IPS DF 4.7 (cell line): ENCODE data around the gene MAN2A1.

Source experiments
- DNase-seq: peaks from one replicate; pipeline ENCODE4 v3.0.0-alpha.2; 2013; ENCODE audit warnings: low spot score; ENCODE audit errors: extremely low read depth

The MAN2A1 gene

DNA sequence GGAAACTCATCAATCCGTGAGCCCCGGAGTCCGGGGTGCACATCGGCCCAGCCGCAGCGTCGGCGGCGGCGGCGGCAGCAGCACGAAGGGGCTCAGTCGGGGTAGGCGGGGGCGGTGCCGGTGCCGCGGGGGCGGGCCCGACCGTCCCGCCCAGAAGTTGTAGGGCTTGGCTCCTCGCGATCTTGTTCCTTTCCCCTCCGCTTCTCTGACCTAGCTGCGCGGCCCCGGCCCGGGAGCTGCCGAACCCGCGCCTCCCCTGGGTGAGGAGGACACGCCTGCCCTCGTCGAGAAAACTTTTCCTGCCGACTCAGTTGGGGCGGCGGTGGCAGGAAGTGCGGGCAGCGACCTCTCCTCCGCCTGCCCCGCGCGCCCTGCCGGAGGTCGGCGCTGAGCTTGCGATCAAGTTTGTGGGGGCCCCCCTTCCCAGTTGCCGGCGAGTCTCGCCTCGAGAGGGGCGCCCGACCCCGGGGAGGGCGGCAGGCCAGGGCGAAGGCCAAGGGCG is at the start of gene MAN2A1:
Gene MAN2A1, plus strand, starts transcription at position 188 of the 502 bp plus-strand sequence. CDS start 491 bp downstream, outside the sequence.
- DNase-seq = no peak

DNA sequence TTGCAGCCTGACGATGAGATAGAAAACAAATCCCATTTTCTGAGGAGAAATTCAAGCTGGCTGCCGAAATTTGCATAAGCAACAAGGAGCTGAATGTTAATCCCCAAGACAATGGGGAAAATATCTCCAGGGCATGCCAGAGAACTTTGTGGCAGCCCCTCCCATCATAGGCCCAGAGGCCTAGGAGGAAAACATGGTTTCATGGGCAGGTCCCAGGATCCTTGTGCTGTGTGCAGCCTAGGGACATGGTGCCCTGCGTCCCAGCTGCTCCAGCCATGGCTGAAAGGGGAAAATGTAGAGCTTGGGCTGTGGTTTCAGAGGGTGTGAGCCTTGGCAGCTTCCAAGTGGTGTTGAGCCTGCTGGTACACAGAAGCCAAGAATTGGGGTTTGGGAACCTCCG is 48.8 kb upstream of the MAN2A1 start:
- DNase-seq = no peak

DNA sequence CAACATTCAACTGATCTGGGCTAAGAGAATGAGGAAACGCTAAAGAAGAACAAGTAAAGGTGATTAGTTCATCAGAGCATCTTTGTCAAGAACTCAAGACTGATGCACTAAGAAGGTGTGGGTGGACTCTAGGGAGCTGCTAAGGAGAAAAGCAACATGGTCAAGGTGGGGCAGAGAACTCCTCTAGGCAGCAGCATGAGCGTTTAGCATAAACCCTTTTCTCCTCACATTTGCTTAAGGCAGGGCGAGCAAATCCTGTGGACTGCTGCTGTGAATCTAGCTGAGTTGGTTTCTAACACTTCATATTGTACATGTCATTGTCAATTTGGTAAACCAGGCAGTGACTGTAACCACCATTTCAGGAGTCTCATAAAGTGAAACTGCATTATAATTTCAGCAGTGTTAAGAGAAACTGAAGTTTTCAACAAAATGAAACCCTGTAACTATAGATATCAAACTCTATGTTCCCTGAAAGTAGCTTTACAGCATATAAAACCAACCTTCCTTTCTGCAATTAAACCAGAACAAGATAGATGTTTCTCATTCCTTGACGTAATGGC is 45.9 kb upstream of the MAN2A1 start:
- DNase-seq = no peak

DNA sequence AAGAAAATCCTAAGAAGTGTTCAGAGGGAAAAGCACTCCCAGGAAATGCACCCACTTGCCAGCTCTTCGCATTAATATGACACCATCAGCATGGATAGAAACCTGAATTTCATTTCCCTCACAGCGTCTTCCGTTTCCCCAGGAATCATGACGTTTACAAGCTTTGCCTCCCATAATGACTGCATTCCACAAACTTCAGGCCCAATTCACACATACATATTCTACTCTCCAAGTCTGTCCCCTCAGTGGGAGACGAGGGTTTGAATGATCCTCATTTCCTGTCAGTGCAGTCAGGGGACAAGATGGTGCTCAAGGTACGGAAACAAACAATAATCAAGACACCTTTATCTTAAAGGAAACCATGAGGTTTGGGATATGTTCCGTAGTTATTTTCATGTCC is 44.9 kb upstream of the MAN2A1 start:
- peak; percentile 56 for DNase-seq

DNA sequence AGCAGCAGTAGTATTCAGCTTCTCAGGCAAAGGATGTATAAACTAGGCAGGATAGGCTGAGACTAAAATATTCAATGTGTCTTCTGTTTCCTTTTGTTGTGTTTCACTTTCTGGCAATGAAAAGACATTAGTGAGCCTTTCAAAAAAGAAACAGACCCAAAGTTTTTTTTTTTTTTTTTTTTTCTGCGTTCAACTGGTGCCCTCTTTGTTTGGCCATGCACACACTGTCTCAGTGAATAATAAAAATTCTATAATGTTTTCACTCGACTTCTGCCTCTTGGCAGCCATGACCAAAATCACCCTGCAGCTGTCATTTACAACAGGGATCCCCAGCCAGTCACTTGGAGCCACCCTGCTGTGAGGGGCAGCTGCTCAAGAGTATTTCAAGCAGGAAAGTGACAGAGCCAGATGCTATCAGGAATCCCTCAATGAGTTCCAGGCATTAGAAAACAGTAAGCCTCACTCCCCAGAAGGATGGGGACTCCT is 44.0 kb upstream of the MAN2A1 start:
- no peak for DNase-seq

DNA sequence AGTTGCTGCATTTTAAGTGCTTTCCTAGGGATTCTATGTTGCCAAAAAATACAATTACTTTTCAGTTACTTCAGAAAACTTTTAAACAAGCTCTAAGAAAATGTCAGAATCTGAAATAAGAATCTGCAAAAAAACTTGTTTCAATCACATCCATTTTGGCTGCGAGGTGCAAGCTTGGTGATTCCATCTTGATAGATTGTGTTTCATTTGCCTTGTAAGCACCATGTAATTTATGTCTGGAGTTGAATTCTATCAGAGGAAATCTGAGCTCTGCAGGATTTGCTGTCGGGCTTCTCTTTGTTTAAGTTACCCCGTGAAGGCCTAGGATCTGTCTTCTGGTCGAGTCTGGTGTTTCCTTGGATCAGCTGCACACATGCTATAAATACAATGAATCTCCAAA is 40.4 kb upstream of the MAN2A1 start:
- DNase-seq = no peak

DNA sequence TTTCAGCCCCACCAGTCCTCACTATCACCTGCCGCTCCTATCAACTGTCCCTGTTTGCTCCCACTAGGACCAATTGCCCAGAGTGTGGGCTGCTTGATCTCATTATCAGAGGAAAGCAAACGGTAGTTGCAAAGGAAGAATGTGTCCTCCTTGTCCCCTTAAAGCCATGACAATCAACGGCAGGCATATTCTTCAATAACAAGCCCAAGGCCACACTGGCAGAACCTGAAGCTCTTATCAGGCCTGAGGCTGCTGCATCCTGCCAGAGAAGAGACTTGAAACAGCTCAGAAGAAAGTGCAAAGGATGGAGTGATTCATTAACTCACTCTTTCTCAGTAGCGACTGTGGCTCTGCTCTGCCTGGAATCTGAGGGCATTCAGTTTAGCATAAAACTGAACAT is 39.2 kb upstream of the MAN2A1 start:
- no peak for DNase-seq

DNA sequence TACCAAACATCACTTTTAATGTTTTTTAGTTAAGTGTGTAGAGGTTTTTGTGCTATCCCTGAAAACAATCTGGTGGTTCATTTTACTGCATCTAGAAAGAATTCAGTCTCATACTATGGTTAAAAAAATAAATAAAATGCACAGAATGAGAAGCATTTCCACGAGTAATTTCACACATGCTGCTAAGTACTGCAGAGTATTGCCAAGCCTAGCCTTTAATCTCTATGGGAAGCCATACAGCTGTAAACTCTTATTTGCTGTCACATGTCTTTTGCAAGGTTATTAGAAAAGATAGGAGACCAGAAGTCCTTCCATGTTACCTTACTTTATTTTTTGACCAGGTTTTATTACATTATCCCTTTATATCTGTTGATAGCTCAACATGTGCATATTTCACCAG is 37.6 kb upstream of the MAN2A1 start:
- no peak for DNase-seq

DNA sequence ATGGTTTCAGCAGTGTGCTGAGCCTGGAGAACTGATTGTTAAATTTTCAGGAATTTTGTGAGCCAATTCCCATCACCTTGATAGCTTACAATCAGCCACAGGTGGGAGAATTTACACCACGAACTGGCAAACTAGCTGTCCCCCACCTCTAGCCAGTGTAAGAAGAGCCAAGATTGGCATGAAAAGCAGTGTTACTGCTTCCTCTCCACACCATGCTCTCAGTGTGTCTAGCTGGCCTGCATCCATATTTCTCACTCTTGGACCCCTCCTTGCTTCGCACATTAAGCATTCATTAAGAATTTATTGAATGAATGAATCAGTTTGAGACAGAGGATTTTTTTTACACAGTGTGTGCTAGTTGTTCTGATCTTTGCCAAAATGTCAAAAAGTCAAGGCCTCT is 36.7 kb upstream of the MAN2A1 start:
- DNase-seq = no peak

DNA sequence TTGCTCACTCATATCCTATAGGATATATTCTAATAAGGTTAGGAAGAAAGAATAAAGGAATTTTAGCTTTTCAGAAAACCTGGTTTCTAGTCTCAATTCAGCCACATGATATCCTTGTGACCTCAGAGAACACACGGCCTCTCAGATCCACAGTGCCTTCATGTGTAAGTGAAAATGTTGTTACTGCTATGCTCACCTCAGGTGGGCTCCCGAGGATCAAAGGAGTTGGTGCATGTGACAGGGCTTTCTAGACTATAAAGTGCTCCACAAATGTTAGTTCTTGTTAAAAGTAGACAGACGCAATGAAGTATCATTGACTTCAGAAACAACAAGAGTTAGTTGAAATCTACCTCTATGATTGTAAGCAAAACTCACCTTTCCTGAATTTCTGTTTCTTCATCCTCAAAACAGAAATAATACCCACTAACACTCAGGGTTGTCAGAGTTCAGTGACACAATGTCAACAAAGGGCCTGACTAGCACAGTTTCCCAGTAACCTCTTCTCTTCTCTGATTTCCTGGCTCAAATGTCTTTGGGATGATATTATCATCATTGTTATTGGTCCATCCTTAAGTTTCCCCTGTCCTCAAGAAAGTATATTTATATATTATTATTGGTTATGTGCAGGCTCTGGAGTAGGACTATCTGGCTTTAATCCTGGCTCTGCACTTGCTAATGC is 36.0 kb upstream of the MAN2A1 start:
- no peak for DNase-seq

DNA sequence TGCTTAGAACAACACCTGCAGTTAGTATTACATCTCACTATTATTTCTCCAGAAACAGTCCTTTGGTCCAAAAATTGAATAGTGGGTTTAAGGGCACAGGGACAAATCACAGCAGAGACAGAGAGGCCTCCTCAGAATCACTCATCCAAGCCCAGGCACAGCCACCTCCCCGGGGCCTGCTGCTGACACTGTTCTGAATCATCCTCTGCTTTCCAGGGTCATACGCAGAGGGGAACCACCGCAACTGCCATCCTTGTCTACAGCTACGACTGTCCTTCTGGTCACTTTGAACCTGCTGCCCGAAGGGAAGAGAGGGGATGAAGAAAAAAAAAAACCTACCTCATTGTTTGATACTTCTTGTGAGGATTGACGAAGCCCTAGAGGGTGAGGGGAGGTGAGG is 35.3 kb upstream of the MAN2A1 start:
- DNase-seq = no peak

DNA sequence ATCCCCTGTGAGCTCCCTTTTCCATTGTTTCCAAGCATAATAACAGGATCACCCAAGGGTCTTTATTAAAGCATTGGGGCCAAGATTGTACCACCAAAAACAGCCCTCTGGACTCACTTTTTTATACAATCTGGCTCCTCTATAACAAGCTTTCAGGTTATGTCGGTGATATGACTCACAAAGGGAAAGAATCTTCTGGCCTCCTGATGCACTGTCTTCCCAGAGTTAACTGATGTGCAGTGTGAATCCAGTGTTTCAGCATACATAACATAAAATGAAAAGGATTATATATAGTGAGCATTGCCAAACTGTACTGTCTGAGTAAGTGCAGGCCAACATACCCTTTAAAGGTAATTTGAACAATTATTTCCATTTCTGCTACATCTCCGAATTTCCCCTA is 33.9 kb upstream of the MAN2A1 start:
- DNase-seq = no peak

DNA sequence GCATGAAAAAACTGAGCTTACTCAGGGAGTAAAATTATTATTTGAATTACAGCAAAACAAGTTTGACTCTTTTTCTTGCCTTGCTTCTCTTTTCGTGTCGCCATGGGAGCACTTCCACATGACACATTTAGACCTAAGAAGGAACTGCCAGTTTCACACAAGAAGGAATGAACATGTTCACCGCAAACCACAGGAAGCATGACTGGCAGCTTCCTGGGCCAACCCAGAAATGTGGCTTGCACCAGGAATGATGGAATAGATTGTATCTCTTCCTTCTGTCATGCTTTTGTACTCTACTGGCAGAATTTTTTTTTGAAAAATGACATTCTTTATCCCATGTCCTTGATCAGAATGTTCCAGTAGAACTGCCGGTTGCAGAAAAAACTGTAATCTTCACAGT is 32.9 kb upstream of the MAN2A1 start:
- no peak for DNase-seq

DNA sequence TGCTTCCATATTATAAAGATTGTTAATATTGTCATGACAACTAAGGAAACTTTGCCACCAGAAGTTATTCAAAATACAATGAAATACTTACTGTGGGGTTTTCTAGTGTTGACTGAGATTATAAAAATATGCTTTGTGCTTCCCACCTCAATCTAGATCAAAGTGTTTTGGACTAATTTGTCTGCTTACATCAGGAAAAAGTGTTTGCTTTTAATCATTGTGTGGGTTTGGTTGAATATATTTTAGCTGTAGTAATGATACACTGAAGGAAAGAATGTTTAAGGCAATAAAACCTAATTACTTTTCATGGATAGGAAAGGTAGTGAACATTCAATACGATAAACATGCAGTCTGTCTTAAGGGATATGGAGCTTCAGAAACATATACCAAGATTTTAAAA is 29.8 kb upstream of the MAN2A1 start:
- no peak for DNase-seq

DNA sequence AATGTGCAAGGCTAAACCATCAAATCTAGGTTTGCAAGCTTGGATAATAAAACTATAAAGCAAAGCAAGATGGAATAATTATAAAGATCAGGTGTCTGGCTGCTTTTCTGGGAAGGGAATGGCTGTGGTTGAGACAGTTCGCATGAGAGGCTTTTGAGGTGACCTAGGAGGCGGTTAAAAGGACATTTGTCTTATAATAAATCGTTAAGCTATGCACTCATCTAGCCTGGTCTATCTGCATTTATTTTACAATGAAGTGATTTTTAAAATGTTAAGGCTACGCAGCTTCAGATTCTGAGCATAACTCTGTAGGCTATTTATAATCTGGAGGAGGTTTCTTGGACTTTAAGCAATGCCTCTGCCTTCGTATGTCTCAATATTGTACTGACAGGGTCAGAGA is 29.4 kb upstream of the MAN2A1 start:
- no peak for DNase-seq

DNA sequence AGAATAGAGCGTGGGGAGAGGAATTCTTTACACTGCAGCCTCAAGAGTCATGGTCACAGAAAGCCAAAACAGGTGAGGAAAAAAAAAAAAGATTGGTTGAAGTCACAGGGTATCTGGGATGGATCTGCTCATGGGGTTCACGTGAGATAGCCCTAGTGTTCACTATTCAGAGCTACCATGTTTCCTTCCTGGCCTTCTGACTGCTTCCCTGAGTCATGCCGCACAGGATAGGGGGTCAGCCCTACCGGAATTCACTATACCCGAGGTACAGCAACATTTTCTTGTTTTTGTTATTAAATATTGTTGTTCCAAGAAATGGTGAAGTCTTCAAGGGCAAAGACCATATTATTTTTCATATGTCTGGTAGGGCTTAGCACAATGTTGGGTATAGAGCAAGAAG is 21.5 kb upstream of the MAN2A1 start:
- DNase-seq = no peak

DNA sequence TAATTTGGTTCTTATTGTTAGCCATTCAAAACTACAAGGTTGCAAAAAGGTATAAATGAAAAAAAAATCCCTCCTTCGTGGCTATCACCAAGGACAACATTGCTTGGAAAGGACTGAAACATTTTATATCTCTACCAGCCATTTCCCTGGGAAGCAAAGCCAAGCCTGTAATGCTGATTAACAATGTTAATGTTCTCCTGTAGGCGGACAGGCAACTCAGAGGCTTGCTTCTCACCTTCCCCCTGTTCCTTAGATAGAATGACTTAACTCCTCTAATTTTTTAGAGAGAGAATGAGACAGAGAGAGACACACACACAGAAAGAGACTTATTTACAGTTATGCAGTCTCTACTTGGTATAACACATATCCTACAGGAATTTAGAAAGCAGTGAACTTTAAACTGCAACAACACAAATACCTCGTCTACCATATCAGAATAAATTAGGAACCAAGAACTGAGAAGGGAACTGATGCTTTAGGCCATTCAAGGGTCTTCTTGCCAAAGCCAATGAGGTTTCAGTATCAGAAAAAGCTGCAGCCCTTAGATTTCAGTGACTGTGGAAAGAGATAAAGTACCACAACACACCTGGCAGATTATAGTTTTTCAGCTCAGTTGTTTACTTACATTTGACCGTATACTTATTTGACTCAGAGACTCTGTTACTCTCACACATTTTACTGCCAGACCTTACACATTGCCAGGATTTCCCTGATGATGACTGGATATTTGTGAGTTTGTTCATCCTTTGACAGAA is 20.9 kb upstream of the MAN2A1 start:
- no peak for DNase-seq

DNA sequence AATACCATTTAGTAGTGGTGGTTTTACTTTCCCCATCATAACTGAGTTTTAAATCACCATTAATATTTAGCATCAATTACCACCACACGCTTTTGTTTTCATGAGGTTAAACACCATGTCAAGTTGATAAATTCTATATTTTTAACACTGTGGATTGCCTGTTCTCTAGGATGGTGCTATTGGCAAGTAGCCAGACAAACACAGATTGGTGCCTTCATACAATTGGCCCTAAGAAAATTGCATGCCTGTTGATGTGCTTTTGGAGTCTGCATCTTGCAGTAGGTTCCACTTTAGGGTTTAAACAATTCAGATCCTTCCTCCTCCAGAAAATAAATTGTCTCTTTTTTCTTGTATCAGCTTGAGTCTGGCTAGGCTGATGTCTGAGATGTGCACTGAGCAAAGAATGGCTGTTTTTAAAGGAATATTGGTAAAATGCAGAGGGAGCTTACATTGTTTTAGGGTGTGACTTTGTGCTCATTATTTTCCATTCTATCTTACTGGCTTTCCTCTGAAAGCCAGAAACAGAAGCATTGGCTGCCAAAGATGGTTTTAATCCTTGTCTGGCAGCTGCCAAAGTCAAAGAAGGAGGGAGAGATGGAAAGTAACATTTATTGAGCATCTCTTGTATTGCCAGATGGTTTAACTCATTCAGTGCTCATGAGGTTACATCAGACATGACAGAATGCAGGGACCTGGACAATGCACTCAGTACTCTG is 19.6 kb upstream of the MAN2A1 start:
- no peak for DNase-seq

DNA sequence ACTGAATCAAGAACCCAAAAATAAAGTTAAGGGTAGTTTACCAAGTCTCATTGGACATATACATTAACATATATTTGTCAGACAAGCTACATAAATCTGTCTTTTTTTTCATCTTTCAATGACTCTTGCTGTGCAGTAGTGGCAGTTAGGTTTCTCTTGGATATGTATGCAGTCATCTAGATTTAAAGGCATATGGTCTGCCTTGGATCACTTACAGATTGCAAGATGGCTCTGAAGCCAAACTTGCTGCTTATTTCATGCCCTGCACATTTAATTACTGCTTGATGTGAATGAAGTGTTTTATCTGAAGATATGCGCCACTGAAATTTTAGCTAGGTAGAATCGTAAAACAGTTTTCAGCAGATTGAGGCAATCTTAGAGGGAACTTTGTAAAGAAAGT is 18.6 kb upstream of the MAN2A1 start:
- no peak for DNase-seq

DNA sequence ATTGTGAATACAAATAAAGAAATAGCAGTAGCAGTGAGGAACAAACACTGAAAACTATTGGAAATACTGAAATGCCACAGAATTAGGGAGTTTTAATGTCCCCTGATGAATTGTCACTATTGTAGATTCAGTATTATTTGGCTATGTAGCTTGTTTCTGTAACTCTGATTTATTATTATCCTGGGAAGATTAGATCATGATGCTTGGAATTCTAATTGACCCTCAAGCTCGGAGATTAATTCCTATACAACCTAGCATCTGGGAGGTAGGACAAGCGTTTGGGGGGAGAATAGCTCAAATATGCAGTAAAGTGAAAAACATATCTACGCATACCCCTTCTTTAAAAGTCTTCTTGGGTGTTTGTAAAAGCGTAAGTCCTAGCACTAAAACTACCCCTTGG is 15.1 kb upstream of the MAN2A1 start:
- no peak for DNase-seq

DNA sequence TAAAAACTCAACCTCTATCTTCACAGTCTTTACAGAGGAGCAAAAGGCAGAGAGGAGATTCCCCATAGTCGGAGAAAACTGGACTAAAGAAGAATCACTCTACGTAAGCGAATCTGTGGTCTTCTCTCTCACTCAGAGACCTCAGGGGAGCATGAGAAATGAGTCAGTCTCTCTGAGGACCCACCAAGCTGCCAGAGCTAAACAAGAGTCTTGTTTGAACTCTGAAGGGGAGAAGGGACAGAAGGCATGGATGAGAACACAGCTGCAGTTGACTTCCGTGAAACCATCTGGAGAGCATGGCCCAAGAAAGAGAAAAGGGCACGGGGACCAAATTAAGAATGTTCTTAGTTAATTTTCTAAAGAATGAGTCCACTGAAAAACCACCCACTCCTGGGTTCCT is 12.8 kb upstream of the MAN2A1 start:
- no peak for DNase-seq

DNA sequence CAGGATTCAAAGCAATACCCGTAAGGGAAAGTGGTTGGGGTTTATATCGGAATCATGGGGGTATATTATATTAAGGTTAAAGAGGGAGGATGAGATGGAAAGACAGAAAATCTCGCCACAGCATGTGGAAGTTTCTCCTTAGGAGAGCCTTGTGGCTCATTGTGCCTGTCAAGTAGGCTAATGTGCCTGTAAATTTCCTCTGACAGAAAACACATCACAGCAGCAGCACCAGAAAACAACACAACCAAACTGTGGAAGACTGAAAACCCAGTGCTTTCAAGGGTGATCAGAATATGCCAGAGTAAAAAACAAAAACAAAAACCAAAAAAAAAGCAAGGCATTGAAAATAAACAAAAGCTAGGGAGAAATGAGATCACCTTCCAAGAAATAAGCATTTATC is 11.3 kb upstream of the MAN2A1 start:
- DNase-seq = no peak
